GM19324 (cell line): ENCODE measurements around the gene CRYAB.
A peak's percentile ranks its signal among the peaks of the same experiment; 100 is the strongest.

Experiments
- ATAC-seq: cut with Tn5 transposase; IDR thresholded peaks from one replicate; pipeline ENCODE4 v1.9.1; 2021; ENCODE audit warnings: mild to moderate bottlenecking, moderate library complexity; ENCODE audit not compliant: unreplicated experiment, low FRiP score

The CRYAB gene

GRCh38 chr11:111911563-111912401 lies at the start of gene CRYAB:
Gene CRYAB, minus strand, starts transcription at chr11:111911770. Its CDS starts 46 bp downstream, at chr11:111911724.
- ATAC-seq = no peak

- ATAC-seq = no peak
Measured at GRCh38 chr11:111960916-111961315, 49.3 kb upstream of the CRYAB start.

GRCh38 chr11:111957663-111958444 lies 46.3 kb upstream of the CRYAB start:
- no peak for ATAC-seq

GRCh38 chr11:111954154-111954553 lies 42.6 kb upstream of the CRYAB start:
- no peak for ATAC-seq

- ATAC-seq = no peak
Measured at GRCh38 chr11:111951565-111951964, 40.0 kb upstream of the CRYAB start.

GRCh38 chr11:111949519-111950426 lies 38.2 kb upstream of the CRYAB start:
- ATAC-seq = no peak

- no peak for ATAC-seq
Measured at GRCh38 chr11:111947143-111947542, 35.6 kb upstream of the CRYAB start.

- ATAC-seq = no peak
Measured at GRCh38 chr11:111946499-111946898, 34.9 kb upstream of the CRYAB start.

GRCh38 chr11:111945198-111945597 lies 33.6 kb upstream of the CRYAB start:
- ATAC-seq = no peak

GRCh38 chr11:111944651-111945051 lies 33.1 kb upstream of the CRYAB start:
- no peak for ATAC-seq

- ATAC-seq = no peak
Measured at GRCh38 chr11:111944139-111944538, 32.6 kb upstream of the CRYAB start.

- ATAC-seq = no peak
Measured at GRCh38 chr11:111942829-111943228, 31.3 kb upstream of the CRYAB start.

GRCh38 chr11:111941963-111942362 lies 30.4 kb upstream of the CRYAB start:
- no peak for ATAC-seq

- ATAC-seq = no peak
Measured at GRCh38 chr11:111939836-111940604, 28.4 kb upstream of the CRYAB start.

GRCh38 chr11:111938687-111939160 lies 27.2 kb upstream of the CRYAB start:
- peak; percentile 40 for ATAC-seq

GRCh38 chr11:111937844-111938243 lies 26.3 kb upstream of the CRYAB start:
- no peak for ATAC-seq

- ATAC-seq = no peak
Measured at GRCh38 chr11:111937461-111937769, 25.8 kb upstream of the CRYAB start.

- no peak for ATAC-seq
Measured at GRCh38 chr11:111936040-111936540, 24.5 kb upstream of the CRYAB start.

GRCh38 chr11:111935317-111936039 lies 23.9 kb upstream of the CRYAB start:
- no peak for ATAC-seq
